ENCODE measurements around the gene UBE2E2.
"Not testable (repeated sequence)": the region's sequence is repeated elsewhere in the genome, so short reads cannot be mapped to it uniquely, and the experiment has no call there.

UBE2E2 gene

DNA sequence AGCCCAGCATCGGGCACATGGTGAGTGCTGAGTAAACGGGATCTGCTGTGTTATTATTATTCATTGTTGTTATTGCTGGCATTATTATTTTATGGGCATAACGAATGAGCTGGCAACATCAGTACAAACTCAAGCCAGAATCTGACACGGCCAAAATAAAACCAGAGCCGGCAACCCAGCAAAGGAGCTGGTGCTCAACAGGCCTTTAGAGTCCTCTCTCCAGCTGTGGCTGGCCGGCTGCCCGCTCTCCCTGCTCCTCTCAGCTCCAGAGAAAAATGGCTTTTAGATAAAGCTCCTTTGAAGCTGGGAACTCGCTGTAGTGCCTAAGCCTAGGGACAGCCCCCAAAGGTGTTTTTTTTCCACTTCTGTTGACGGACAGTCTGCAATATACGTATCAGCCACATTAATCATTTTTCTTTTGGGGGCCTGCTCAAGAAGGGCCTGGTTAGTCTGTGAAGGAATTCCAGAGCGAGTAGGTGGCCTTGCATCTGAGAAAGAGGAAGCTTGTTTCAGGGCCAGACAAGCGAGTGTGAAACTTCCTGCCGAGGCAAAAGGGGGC is 408.7 kb downstream of the UBE2E2 start:
- DNase-seq = peak in 54 of 56 donors; percentile 7 to 87 (median 61)

DNA sequence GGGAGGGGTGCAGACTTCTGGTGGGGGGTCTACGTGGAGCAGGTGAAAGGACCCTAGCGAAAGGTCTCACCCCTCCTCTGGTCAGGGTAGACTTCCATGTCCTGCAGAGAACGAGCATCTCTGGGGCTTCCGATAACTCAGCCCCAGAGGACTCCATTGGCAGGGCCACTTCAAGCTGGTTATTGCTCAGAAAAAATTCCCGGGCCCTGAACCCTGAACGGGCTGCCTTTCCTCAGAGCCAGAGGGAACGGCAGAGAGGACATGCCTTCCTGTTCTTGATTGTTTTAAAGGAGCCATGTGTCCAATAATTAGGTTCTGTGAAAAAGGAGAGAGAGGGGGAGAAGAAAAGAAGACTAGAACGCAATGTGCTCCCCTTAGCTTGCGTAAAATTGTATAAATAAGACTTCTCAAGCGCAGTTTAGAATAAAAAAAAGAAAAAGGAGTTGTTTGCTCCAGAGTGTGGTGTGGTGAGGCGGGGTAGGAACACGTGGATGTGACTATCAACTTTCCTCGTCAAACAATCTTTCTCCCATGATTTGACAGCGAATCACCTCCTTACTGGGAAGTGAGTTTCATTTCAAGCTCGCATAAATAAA is 409.3 kb downstream of the UBE2E2 start:
- DNase-seq = peak in 4 of 56 donors; percentile 21 to 37 (median 36)

DNA sequence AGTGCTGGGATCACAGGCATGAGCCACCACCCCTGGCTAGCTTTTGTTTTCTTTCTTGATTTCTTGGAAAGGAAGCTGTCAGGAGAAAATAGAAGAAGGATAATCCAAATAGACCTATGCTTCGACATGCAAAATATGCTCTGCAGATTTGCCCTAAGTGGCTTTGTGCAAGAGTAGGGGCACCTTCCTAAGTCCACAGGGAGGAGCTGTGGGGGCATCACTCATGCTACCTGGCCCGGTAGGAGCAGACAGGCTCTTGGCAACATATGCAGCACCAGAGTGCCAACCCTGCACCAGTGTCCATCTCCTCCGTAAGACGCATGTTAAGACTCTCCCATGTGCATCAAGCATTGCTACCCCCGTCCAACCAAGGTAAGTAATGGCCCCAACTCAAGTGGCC is 411.9 kb downstream of the UBE2E2 start:
- DNase-seq = no peak

DNA sequence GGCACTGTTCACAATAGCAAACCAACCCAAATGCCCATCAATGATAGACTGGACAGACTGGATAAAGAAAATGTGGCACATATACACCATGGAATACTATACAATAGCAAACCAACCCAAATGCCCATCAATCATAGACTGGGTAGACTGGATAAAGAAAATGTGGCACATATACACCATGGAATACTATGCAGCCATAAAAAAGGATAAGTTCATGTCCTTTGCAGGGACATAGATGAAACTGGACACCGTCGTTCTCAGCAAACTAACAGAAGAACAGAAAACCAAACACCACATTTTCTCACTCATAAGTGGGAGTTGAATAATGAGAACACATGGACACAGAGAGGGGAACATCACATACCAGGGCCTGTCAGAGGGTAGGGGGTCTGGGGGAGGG is 415.3 kb downstream of the UBE2E2 start:
- not testable (repeated sequence) for DNase-seq

DNA sequence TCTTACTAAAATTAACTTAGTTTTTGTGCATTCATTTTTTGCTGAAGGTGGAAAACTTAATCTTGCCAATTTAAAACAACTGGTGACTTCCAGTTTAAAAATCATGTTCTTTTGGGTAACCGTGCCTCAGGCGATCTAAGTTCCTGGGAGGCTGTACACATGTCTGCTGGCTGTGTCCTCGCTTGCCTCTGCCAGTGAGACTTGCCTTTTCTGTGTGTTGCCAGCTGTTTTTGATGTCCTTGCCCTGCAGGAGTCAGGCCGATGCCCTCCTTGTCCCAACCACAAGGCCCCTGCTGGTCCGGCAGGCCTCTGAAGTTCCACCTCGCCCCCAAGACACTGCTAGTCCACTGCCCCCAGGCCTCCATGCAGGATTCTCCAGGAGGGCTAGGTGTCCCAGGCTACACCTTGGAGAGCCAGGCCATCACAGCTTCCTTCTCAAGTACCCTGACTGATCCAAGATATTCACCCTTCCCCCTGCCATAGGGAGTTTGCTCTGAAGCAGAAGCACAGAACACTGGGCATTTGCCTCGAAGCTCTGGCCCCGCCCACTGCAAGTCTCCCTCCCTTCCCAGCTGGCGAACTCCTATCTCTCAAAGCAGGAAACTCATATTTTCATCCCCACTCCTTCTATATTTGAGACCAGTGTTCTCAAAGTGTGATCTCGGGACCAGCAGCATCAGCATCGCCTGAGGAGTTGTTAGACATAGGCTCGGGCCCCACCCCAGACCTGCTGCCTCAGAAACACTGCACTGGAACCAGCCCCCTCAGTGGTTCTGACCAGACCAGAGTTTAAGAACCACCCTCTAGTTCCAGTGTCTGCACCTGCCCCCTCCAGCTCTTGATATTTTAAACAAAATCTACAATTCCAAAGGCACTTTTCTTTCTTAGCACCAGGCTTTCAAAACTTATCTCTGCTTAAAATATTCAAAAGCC is 416.8 kb downstream of the UBE2E2 start:
- DNase-seq = no peak

DNA sequence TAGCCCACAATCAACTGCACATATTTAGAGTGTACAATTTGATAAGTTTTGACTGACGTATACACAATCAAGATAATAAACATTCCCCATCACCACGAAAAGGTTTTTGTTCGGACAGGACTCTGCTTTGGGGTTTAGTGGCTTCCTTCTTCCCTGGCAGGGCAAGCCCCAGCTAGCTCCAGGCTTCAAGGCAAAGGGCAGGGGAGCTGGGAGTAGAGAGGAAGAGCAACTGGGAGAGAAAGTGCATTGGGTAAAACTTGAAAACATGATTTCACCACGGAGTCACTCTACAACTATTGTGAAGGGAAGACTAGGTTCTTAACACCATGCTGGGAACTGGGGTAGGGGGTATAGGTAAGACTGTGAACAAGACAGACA is 417.5 kb downstream of the UBE2E2 start:
- no peak for DNase-seq

DNA sequence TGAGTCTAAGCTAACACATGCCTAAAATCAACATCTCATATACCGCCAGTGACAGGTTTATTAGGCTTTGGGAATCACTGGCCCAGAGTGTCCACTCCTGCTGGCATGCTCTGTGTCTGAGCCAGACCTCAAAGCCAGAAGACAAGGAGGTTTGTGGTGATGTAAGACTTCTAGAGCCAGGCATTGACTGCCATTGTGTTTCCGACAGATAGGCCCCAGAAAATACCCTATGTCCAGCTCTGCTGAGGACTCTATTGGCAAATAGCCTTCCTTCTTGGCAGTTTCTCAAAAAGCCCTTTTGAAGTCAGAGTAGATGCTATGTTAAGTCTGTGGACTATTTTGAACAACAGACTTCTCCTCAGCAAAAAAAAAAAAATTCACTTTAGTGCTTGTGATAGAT is 420.7 kb downstream of the UBE2E2 start:
- no peak for DNase-seq

DNA sequence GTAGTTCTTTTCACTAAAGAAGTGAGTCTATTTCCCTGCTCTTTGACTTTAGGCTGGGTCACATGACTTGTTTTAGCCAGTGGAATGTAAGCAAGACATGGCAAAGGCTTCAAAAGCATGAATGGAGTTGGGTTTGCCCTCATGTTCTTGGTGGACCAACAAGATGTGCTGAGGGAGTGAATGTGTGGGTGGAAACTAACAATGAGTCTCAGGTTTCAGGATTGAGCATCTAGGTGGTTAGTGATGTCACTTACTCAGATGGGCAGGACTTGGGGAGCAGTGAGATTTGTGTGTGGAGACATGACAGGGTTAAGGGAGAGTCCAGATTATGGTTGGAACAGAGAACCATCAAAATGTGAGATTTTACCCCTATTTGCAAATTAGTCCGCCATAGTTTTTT is 421.2 kb downstream of the UBE2E2 start:
- no peak for DNase-seq

DNA sequence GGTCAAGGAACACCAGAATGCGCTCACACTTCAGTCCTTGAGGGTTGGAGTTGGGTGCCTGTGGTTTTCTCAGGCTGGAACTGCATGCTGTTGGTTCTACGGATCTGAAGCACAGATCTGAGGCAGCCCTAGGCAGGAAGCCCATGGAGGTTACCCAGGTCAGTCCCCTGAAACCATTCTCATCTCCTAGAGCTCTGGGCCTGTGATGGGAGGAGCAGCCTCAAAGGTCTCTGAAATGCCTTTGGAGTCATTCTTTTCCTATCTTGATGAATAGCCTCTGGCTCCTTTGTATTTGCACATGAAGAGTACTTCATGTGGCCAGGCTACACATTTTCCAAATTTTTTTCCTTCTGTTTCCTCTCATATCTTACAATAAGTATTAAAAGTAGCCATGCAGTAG is 423.3 kb downstream of the UBE2E2 start:
- DNase-seq = no peak

DNA sequence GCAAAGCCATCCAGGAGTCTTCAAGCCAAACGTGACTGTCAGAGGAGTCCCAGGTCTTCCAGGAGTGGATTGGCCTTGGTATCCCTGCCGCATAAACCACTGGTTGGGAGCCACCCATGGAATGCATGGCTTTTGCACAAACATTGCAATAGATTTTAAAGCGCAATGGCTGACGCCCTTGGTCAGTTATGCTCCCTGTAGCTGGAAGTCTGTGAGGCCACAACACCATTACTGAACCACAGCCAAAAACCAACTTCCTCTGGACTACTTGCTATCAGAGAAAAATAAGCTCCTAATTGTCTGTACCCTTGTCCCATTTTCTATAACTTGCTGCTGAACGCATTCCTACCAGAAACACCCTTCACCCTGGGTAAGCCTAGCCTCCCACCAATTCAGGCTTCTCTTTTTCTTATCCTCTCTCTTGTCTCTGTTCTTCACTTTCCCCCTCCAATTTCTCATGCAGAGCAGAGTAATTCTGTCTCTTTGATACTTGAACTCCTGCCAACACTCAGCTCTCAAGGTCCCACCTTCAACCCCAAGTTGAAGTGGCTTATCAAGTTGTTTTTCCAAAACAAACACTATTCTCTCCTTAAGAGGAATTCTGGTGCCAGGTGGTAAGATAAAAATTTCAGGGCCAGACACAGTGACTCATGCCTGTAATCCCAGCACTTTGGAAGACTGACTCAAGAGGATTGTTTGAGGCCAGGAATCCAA is 426.2 kb downstream of the UBE2E2 start:
- no peak for DNase-seq

DNA sequence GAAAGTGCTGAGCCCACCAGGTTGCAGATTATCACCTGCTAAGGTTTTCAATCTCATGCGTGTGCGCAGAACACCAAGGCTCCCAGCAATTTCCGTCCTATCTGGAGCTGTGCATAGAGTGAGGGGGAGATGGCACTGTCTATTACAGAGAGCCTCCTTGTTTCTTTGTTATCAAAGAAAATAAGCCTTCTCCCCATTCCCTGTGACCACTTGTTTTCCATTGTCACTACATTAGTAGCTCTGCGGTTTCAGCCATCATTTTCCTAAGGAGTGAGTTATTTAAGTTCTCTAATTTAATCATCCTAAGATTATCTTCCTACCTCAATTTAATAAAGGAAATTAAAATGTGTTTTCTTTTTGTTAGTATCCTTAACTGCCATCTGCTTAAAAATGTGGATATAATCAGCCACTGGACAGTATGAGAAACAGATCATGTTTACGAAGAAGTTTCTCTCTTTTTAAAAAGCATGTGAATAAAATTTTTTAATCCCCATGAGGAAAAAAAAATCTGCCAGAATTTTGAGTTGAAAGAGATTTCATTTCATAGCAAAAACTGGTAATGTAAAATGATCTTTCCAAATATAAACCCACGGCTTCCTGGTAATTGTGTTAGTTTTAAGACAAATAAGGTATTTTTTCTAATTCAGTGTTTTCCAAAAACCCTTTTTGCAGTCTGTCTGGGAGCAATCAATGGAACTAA is 430.3 kb downstream of the UBE2E2 start:
- no peak for DNase-seq

DNA sequence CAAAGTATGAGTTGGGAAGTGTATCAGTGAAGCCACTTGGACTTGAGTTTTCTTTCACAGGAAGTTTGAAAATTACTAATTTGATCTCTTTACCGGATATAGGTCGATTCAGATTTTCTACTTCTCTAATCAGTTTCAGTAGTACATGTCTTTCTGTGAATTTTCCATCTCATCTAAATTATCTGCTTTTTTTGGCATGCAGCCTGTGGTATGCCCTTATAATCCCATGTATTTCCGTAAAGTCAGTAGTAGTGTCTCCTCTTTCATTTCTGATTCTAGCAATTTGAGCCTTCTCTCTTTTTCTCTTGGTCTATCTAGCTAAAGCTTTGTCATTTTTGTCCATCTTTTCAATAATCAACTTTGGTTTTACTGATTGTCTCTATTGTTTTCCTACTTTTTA is 434.2 kb downstream of the UBE2E2 start:
- DNase-seq = no peak

DNA sequence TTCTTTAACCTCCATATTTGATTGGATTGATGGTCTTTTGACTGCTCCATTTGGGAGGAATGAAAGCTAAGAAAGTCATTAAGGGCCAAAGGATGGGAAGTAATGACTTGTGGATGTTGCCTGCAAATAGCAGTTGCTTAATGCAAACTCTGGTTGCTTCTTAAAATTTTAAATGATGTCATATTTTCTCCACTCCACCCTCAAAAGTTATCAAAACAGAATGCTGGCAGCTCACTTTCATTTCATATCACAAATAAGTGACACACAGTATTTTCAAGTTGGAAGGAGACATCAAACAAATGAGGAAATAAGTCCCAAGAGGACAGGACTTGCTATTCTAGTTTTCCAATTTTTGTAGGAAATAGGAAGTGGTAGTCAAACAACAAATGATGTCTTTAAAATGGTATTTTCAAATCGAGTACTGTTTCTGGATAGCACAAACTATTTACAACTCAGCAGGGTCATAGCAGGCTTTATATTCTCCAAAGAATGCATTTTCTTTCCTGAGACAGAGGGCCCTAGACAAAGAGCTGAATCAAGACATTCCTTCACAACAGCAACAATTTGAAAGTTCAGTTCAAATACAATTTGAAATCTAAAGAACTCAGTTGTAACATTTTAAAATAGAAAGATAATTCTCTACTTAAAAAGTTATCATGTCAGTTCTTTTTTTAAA is 437.5 kb downstream of the UBE2E2 start:
- no peak for DNase-seq

Measured in amygdala (tissue), 56 donors.